Body of pancreas (tissue), 4 donors: ENCODE measurements around the gene ARID4B. TPM values are rescaled to one million over a fixed set of nuclear protein-coding genes. Genes with fewer than 3 reads are reported as not detected.

Experiments
- ATAC-seq: fragments of 150-250 bp; one replicate; pipeline ENCODE4 v1.9.1; 2016
- DNase-seq, 4 donors: peaks; one replicate each; pipeline ENCODE4 v3.0.0-alpha.2; 2019
- H3K27ac ChIP-seq, 4 donors: fragments of 200-600 bp; sonication (generic); 1 replicate in 3 of 4; 2 replicates in 1 of 4; pipeline versions ENCODE4 v1.5.1 to v1.6.1; 2016 to 2019; ENCODE audit warnings: mild to moderate bottlenecking in 1 of 4, mixed read lengths in 1 of 4, moderate library complexity in 1 of 4
- H3K27me3 ChIP-seq, 2 donors: fragments of 200-600 bp; sonication (generic); one replicate each; pipeline ENCODE4 v1.6.0; 2016; ENCODE audit warnings: mild to moderate bottlenecking in 1 of 2
- H3K36me3 ChIP-seq, 2 donors: fragments of 200-600 bp; sonication (generic); replicated peaks in 1 of 2; 2 replicates each; pipeline ENCODE4 v1.5.1; 2016; ENCODE audit warnings: low read depth in 2 of 2; ENCODE audit not compliant: insufficient read depth in 1 of 2
- H3K4me1 ChIP-seq: fragments of 200-600 bp; sonication (generic); one replicate; pipeline ENCODE4 v1.6.0; 2016
- H3K4me3 ChIP-seq, 2 donors: fragments of 200-600 bp; sonication (generic); 1 replicate in 1 of 2; 2 replicates in 1 of 2; pipeline ENCODE4 v1.5.1; 2016 to 2019
- H3K9me3 ChIP-seq, 3 donors: fragments of 200-600 bp; sonication (generic); 1 replicate in 2 of 3; 2 replicates in 1 of 3; pipeline ENCODE4 v1.5.1; 2016
- POLR2A ChIP-seq, 3 donors: fragments of 450-650 bp; IDR thresholded peaks; one replicate each; pipeline ENCODE4 v1.6.1; 2016; ENCODE audit warnings: antibody characterized with exemption in 3 of 3, mild to moderate bottlenecking in 2 of 3
- WGBS, 2 donors: methylation state at CpG; one replicate each; pipeline ENCODE4 v1.1.5; 2017; 5-methylcytosine and 5-hydroxymethylcytosine counted together
- intact Hi-C: fragments of 100-400 bp; cut with DNase I; formaldehyde crosslinking; loops from one replicate; pipeline ENCODE4 v1.15.1; 2023
- total RNA-seq, 2 donors: library from RNA; depleted of rRNA; stranded (reverse); fragments of >200 nt; gene quantifications; one replicate each; pipeline ENCODE4 v1.1.0, GENCODE V29; 2016
- TF ChIP-seq, protein P1 (sequence below), 7 experiments: fragments of 450-650 bp in 4 of 7; fragments of 200-600 bp in 3 of 7; sonication (generic) in 3 of 7; IDR thresholded peaks; one replicate each; pipeline ENCODE4 v1.5.1; 2016 to 2019; ENCODE audit warnings: antibody characterized with exemption in 7 of 7

ARID4B gene
- total RNA-seq, 2 donors from 2014 or later: 27.7 to 35.3 TPM

DNA sequence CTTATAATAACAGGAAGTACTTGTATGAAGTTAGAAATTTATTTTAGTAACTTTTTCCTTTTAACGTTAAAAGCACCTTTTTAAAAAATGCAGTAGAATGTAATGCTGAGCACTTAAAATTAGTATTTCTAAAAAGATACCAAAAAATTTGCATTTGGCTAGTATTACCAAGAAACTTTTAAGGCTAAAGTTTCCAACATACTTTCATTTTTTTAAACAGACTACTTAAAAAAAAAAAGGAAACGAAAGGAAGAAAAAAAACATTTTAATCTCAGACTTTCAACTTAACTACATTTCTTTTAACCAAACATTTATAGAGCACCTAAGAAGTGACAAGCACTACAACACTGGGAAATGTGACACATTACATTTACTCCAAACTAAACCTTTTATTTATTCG lies 2.8 kb downstream of the ARID4B start:
- intact Hi-C loops: loop anchor here (10.0 kb wide), 1 partner anchor 60 kb away; no protein-coding TSS in a partner anchor
- no peak for ATAC-seq

DNA sequence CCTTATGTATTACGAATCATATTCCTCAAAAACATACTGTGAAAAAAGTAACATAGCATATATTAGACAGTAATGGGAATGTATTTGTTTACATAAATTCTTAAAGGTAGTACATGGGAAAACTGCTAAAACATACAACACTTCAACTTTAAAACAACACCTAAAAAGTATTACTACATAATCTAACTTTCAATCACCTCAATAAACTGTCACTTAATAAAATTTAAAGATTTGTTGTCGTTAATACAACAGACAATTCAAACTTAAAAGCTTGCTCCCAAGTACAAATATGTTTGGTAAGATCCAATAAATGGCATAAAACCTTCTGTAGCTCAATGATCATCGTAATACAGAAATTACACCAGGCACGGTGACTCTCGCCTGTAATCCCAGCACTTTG lies 3.7 kb downstream of the ARID4B start:
- Histone ChIP-seq H3K4me1 (peaks cover 48% of the 10 kb centered on the region), H3K4me3 (no peak overlapping the region), H3K27ac (no peak overlapping the region), H3K36me3 (no peaks in the 10 kb centered on the region), H3K27me3 (no peaks in the 10 kb centered on the region), H3K9me3 (no peaks in the 10 kb centered on the region)
- no peak for DNase-seq
- no peak for ATAC-seq
- intact Hi-C loops: loop anchor here (10.0 kb wide), 1 partner anchor 59 kb away; no protein-coding TSS in a partner anchor
- no peak for TF ChIP-seq POLR2A (IDR thresholded peaks at IDR 0.05)
- 90 to 92% methylated on average over 5 of the region's 5 CpGs for WGBS, 2 donors

More for the DNA sequence above, 2.8 kb downstream of the ARID4B start:
- 7 to 11% methylated on average over 3 of the region's 3 CpGs for WGBS, 2 donors
- peaks cover 56% of the 10 kb centered on the region for H3K4me1 ChIP-seq
- no peaks in the 10 kb centered on the region for H3K9me3 ChIP-seq
- H3K36me3 ChIP-seq: no peaks in the 10 kb centered on the region
- TF ChIP-seq, protein P1, sequence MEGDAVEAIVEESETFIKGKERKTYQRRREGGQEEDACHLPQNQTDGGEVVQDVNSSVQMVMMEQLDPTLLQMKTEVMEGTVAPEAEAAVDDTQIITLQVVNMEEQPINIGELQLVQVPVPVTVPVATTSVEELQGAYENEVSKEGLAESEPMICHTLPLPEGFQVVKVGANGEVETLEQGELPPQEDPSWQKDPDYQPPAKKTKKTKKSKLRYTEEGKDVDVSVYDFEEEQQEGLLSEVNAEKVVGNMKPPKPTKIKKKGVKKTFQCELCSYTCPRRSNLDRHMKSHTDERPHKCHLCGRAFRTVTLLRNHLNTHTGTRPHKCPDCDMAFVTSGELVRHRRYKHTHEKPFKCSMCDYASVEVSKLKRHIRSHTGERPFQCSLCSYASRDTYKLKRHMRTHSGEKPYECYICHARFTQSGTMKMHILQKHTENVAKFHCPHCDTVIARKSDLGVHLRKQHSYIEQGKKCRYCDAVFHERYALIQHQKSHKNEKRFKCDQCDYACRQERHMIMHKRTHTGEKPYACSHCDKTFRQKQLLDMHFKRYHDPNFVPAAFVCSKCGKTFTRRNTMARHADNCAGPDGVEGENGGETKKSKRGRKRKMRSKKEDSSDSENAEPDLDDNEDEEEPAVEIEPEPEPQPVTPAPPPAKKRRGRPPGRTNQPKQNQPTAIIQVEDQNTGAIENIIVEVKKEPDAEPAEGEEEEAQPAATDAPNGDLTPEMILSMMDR (IDR thresholded peaks at IDR 0.05): no peak
- TF ChIP-seq POLR2A (IDR thresholded peaks at IDR 0.05): no peak
- no peaks in the 10 kb centered on the region for H3K27me3 ChIP-seq
- no peak for DNase-seq
- no peak overlapping the region for H3K27ac ChIP-seq
- no peak overlapping the region for H3K4me3 ChIP-seq

DNA sequence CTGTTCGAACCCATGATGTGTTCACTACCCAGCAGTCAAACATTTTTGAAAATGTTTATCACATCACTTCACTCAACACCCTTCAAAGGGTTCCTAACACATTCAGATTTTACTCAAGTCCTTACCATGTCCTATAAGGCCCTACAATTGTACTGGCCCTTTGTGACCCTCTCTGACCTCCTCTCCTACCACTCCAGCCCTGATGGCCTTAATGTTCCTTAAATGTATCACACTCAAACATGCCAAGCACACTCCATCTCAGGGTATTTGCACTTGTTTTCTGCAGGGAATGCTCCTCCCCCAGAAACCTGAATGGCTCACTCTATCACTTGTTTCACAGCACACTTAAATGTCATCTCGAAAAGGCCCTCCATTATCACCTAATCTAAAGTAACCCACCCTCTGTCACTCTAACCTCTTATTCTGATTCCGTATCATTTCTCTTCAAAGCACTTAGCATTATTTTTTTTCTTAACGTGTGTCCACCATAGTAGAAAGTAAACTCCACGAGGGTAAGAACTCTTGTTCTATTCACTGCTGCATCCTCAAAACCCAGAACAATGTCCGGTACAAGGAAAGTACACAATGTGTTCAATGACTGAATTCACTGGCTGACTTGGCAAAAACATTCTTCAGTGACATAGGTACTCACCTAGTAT lies 7.3 kb downstream of the ARID4B start:
- H3K4me3 ChIP-seq: no peak overlapping the region
- no peak for ATAC-seq
- whole genome bisulfite sequencing, 2 donors: 71 to 78% methylated on average over 6 of the region's 6 CpGs
- no peaks in the 10 kb centered on the region for H3K36me3 ChIP-seq
- H3K27ac ChIP-seq: no peak overlapping the region
- H3K9me3 ChIP-seq: no peaks in the 10 kb centered on the region
- peaks cover 36% of the 10 kb centered on the region for H3K4me1 ChIP-seq
- no peaks in the 10 kb centered on the region for H3K27me3 ChIP-seq
- intact Hi-C loops: loop anchor here (10.0 kb wide), 1 partner anchor 56 kb away; no protein-coding TSS in a partner anchor
- no peak for DNase-seq
- no peak for TF ChIP-seq POLR2A (IDR thresholded peaks at IDR 0.05)
- TF ChIP-seq, protein P1 (IDR thresholded peaks at IDR 0.05): no peak

DNA sequence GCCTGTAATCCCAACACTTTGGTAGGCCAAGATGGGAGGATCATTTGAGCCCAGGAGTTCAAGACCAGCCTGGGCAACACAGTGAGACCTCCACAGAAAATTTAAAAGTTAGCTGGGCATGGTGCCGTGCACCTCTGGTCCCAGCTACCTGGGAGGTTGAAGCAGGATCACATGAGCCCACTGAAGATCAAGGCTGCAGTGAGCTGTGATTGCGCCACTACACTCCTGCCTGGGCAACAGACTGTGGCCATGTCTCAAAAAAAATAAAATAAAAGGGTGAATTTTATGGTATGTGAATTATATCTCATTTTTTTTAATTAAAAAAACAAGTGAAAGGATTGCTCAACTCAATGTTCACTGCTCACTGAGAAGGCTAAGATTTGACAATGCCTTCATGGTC lies 8.7 kb downstream of the ARID4B start:
- no peak overlapping the region for H3K4me3 ChIP-seq
- intact Hi-C loops: no loop called here
- H3K27me3 ChIP-seq: no peaks in the 10 kb centered on the region
- DNase-seq (no peak), ATAC-seq (no peak)
- H3K4me1 ChIP-seq: peaks cover 24% of the 10 kb centered on the region
- no peaks in the 10 kb centered on the region for H3K36me3 ChIP-seq
- WGBS, 2 donors: 96 to 98% methylated on average over 2 of the region's 2 CpGs
- H3K9me3 ChIP-seq: no peaks in the 10 kb centered on the region
- no peak overlapping the region for H3K27ac ChIP-seq
- TF ChIP-seq POLR2A (IDR thresholded peaks at IDR 0.05): no peak
- TF ChIP-seq, protein P1 (IDR thresholded peaks at IDR 0.05): no peak

DNA sequence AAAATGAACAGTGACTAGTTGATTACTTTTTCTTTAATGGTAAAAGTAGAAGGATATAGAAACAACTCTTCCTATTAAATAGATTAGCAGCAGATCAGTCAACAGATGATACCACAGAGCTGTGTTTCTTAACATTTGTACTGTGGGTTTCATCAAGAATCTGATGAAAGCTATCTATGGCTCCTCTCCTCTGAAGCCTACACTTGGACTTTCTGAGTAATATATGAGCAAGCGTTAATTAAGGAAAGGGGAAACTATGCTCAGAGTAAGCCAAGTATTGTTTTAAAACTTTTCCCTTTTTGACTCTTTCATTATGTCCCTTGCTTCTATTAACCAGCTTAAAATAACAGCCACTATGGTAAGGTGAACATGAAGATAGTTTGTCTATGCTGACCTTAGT lies 10.8 kb downstream of the ARID4B start:
- Histone ChIP-seq H3K4me3 (no peak overlapping the region), H3K27ac (no peak overlapping the region), H3K36me3 (no peaks in the 10 kb centered on the region), H3K27me3 (no peaks in the 10 kb centered on the region), H3K9me3 (no peaks in the 10 kb centered on the region), H3K4me1 (peaks cover 23% of the 10 kb centered on the region)
- no peak for TF ChIP-seq POLR2A (IDR thresholded peaks at IDR 0.05)
- TF ChIP-seq, protein P1 (IDR thresholded peaks at IDR 0.05): no peak
- intact Hi-C loops: no loop called here
- WGBS, 2 donors: 43 to 59% methylated on average over 1 of the region's 1 CpG
- ATAC-seq (no peak), DNase-seq (no peak)
